OCI-LY1 (cell line): ENCODE results near the gene HPCAL1.

Experiments used
- H2AFZ ChIP-seq: fragments of 200-600 bp; sonication (generic), shearing (Covaris generic); 2 replicates; pipeline ENCODE4 v1.6.0; 2014; ENCODE audit warnings: antibody characterized with exemption, mild to moderate bottlenecking, low read length
- H3F3A ChIP-seq: fragments of 200-600 bp; sonication (generic), shearing (Covaris generic); 2 replicates; pipeline ENCODE4 v1.6.0; 2014; ENCODE audit warnings: mild to moderate bottlenecking, antibody characterized with exemption, low read length, moderate library complexity; ENCODE audit not compliant: insufficient read depth
- H3K27ac ChIP-seq: fragments of 200-600 bp; sonication (generic); 2 replicates; pipeline ENCODE4 v1.5.1; 2014; ENCODE audit warnings: low read length, mixed run types, mild to moderate bottlenecking, low read depth; ENCODE audit not compliant: poor library complexity, severe bottlenecking
- H3K27me3 ChIP-seq: fragments of 200-600 bp; sonication (generic); 2 replicates; pipeline ENCODE4 v1.6.0; 2014; ENCODE audit warnings: antibody characterized with exemption, mild to moderate bottlenecking, low read length, moderate library complexity; ENCODE audit not compliant: insufficient read depth
- H3K36me3 ChIP-seq: fragments of 200-600 bp; sonication (generic); 2 replicates; pipeline ENCODE4 v1.6.1; 2014; ENCODE audit warnings: mild to moderate bottlenecking, antibody characterized with exemption, low read length, moderate library complexity, mixed read lengths; ENCODE audit not compliant: insufficient read depth
- H3K4me1 ChIP-seq: fragments of 200-600 bp; sonication (generic); 2 replicates; pipeline ENCODE4 v1.5.1; 2014; ENCODE audit warnings: mild to moderate bottlenecking, low read length, moderate library complexity; ENCODE audit not compliant: insufficient read depth, severe bottlenecking
- H3K4me2 ChIP-seq: fragments of 200-600 bp; sonication (generic), shearing (Covaris generic); 2 replicates; pipeline ENCODE4 v1.6.1; 2014; ENCODE audit warnings: low read length
- H3K4me3 ChIP-seq: fragments of 200-600 bp; sonication (generic); 2 replicates; pipeline ENCODE4 v1.5.1; 2014; ENCODE audit warnings: low read length, low read depth, mild to moderate bottlenecking, mixed read lengths; ENCODE audit not compliant: poor library complexity, severe bottlenecking
- H3K79me2 ChIP-seq: fragments of 200-600 bp; shearing (Covaris generic); 2 replicates; pipeline ENCODE4 v1.6.1; 2016; ENCODE audit warnings: mixed run types, low read length, mixed read lengths; ENCODE audit not compliant: insufficient read depth
- H3K9ac ChIP-seq: fragments of 200-600 bp; sonication (generic), shearing (Covaris generic); 2 replicates; pipeline ENCODE4 v1.6.1; 2014; ENCODE audit warnings: mild to moderate bottlenecking, low read length, mixed read lengths
- H3K9me2 ChIP-seq: fragments of 200-600 bp; sonication (generic), shearing (Covaris generic); 2 replicates; pipeline ENCODE4 v1.6.1; 2014; ENCODE audit warnings: low read depth, mild to moderate bottlenecking, low read length, mixed read lengths
- H3K9me3 ChIP-seq: fragments of 200-600 bp; shearing (Covaris generic); 2 replicates; pipeline ENCODE4 v1.6.1; 2014; ENCODE audit warnings: low read length, mixed read lengths
- H4K20me1 ChIP-seq: fragments of 200-600 bp; sonication (generic), shearing (Covaris generic); 2 replicates; pipeline ENCODE4 v1.6.0; 2016; ENCODE audit warnings: mild to moderate bottlenecking, low read length; ENCODE audit not compliant: insufficient read depth
- CTCF ChIP-seq: fragments of 200-600 bp; sonication (generic), shearing (Covaris generic); IDR thresholded peaks from 2 replicates; pipeline ENCODE4 v1.5.1; 2017; ENCODE audit warnings: mild to moderate bottlenecking, antibody characterized with exemption, low read length, moderate library complexity, mixed read lengths
- EZH2 ChIP-seq: fragments of 200-600 bp; sonication (generic), shearing (Covaris generic); IDR thresholded peaks from 2 replicates; pipeline ENCODE4 v1.8.0; 2017; ENCODE audit warnings: borderline replicate concordance, mixed run types, mild to moderate bottlenecking, antibody characterized with exemption, low read length, moderate library complexity, mixed read lengths

HPCAL1 gene

GRCh38 chr2:10320575-10320931, 17.8 kb downstream of the HPCAL1 start:
- TF ChIP-seq EZH2 = no peak
- TF ChIP-seq CTCF = no peak
- no peaks in the 10 kb centered on the region for H3K9me2 ChIP-seq
- H3K4me1 ChIP-seq = no peaks in the 10 kb centered on the region
- H3K9ac ChIP-seq = no peak overlapping the region
- no peak overlapping the region for H3K4me3 ChIP-seq
- H2AFZ ChIP-seq = no peak overlapping the region
- no peaks in the 10 kb centered on the region for H3F3A ChIP-seq
- no peaks in the 10 kb centered on the region; the same call in 1 of the 2 replicates for H3K36me3 ChIP-seq
- H3K9me3 ChIP-seq = peaks cover 2% of the 10 kb centered on the region; the same call in 1 of the 2 replicates
- no peak overlapping the region for H3K4me2 ChIP-seq
- H3K27me3 ChIP-seq = no peaks in the 10 kb centered on the region; the same call in 1 of the 2 replicates
- H3K79me2 ChIP-seq = no peaks in the 10 kb centered on the region
- no peaks in the 10 kb centered on the region for H4K20me1 ChIP-seq
- no peak overlapping the region for H3K27ac ChIP-seq

DNA sequence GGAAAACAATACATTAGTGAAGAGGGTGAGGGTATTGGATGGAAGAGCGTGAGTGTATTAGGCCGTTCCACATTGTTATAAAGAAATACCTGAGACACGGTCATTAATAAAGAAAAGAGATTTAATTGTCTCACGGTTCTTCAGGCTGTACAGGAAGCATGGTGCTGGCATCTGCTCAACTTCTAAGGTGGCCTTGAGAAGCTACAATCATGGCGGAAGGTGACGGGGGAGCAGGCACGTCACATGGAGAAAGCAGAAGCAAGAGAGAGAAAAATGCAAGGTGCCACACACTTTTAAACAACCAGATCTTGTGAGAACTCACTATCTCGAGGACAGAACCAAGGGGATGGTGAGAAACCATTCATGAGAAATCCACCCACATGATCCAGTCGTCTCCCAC, 18.2 kb downstream of the HPCAL1 start:
- Histone ChIP-seq H4K20me1 (no peaks in the 10 kb centered on the region), H3K9ac (no peak overlapping the region), H3K4me2 (no peak overlapping the region), H3K36me3 (no peaks in the 10 kb centered on the region; the same call in 1 of the 2 replicates), H3K4me1 (no peaks in the 10 kb centered on the region), H2AFZ (no peak overlapping the region), H3K27me3 (no peaks in the 10 kb centered on the region; the same call in 1 of the 2 replicates), H3K27ac (no peak overlapping the region), H3K9me2 (no peaks in the 10 kb centered on the region), H3K9me3 (peaks cover 2% of the 10 kb centered on the region; the same call in 1 of the 2 replicates), H3K79me2 (no peaks in the 10 kb centered on the region), H3F3A (no peaks in the 10 kb centered on the region), H3K4me3 (no peak overlapping the region)
- TF ChIP-seq EZH2 (no peak), CTCF (no peak)

DNA sequence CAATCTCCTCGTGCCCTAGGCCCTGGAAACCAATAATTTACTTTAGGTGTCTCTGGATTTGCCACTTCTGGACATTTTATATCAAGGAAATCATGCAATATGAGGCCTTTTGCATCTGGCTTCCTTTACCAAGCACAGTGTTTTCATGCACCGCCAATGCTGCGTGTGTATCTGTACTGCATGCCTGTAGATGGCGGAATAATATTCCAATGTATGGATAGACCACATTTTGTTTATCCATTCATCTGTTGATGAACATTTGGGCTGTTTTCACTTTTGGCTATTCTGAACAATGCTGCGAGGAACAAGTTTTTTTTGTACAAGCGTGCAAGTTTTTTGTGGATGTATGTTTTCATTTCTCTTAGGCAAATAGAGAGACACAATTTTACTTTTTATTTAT, 18.9 kb downstream of the HPCAL1 start:
- Histone ChIP-seq H3K27me3 (no peaks in the 10 kb centered on the region; the same call in 1 of the 2 replicates), H2AFZ (no peak overlapping the region), H3K9ac (no peak overlapping the region), H3K4me1 (no peaks in the 10 kb centered on the region), H3F3A (no peaks in the 10 kb centered on the region), H4K20me1 (no peaks in the 10 kb centered on the region), H3K36me3 (no peaks in the 10 kb centered on the region; the same call in 1 of the 2 replicates), H3K79me2 (no peaks in the 10 kb centered on the region), H3K9me3 (peaks cover 2% of the 10 kb centered on the region; the same call in 1 of the 2 replicates), H3K27ac (no peak overlapping the region), H3K4me2 (no peak overlapping the region), H3K9me2 (no peaks in the 10 kb centered on the region), H3K4me3 (no peak overlapping the region)
- TF ChIP-seq CTCF (no peak), EZH2 (no peak)
